Ovary (tissue), 3 donors: ENCODE data around the gene PTN.

ENCODE experiments used
- CTCF ChIP-seq, 3 donors: fragments of 450-650 bp in 2 of 3; fragments of 200-600 bp in 1 of 3; IDR thresholded peaks; one replicate each; pipeline versions ENCODE4 v1.5.1 to v1.8.0; 2016 to 2022; ENCODE audit warnings: antibody characterized with exemption in 3 of 3, mild to moderate bottlenecking in 1 of 3
- EP300 ChIP-seq: sonication (generic); formaldehyde crosslinking; IDR thresholded peaks from one replicate; pipeline ENCODE4 v1.6.1; 2017; ENCODE audit warnings: antibody characterized with exemption
- POLR2A ChIP-seq: fragments of 450-650 bp; IDR thresholded peaks from one replicate; pipeline ENCODE4 v1.6.1; 2017; ENCODE audit warnings: antibody characterized with exemption, mild to moderate bottlenecking, moderate library complexity
- donor health status: DM: no; HTN: no; CAD: no.

- no peak for TF ChIP-seq POLR2A
- no peak for TF ChIP-seq CTCF (IDR thresholded peaks at IDR 0.05)
- no peak for TF ChIP-seq EP300
Measured at GRCh38 chr7:137235434-137235833, 108.1 kb downstream of the PTN start.
